ENCODE results near the gene FLNB.
"Not testable (repeated sequence)": the region's sequence is repeated elsewhere in the genome, so short reads cannot be mapped to it uniquely, and the experiment has no call there.

The FLNB gene

DNA sequence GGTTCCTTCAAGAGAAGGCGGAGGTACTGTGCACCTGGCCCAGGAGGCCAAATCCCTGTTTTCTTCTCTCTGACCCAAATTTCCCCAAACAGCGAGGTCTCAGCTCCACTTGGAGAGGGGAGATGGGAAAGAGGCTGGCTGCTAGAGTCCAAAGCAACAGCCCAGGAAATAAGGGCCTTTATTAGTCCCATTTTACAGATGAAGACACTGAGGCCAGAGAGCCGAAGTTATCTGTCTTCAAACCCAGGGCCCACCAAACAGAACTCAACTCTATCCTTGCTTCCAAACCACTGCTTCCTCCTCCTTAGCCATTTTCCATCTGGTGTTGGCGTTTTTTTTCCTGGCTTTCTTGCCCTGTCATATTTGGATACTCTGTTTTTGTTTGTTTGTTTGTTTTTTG, 22.0 kb upstream of the FLNB start:
- Mint-ChIP-seq H3K36me3 (ENCODE audit: insufficient read depth) (peaks cover 1% of the 10 kb centered on the region), H3K27me3 (no peaks in the 10 kb centered on the region), H3K9me3 (no peaks in the 10 kb centered on the region), H3K4me1 (peaks cover 20% of the 10 kb centered on the region), H3K27ac (ENCODE audit: low read depth) (no peak overlapping the region), H3K4me3 (no peak overlapping the region)
- DNase-seq (ENCODE audit: low spot score in 2 of 2) = no peak
- ATAC-seq (replicated peaks; ENCODE audit: extremely low read depth, poor library complexity, severe bottlenecking) = no peak

DNA sequence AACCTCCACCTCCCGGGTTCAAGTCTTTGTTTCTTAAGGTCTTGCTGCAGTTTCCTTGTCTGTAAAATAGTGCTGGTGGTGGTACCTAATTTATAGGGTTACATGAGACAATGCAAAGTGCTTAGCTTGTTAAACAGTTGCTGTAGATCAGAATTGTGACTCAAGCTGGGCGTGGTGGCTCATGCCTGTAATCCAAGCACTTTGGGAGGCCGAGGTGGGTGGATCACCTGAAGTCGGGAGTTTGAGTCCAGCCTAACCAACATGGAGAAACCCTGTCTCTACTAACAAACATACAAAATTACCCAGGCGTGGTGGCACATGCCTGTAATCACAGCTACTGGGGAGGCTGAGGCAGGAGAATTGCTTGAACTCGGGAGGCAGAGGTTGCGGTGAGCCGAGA, 19.0 kb upstream of the FLNB start:
- not testable (repeated sequence) for H3K36me3 Mint-ChIP-seq (ENCODE audit: insufficient read depth); H3K27me3 Mint-ChIP-seq; H3K27ac Mint-ChIP-seq (ENCODE audit: low read depth); H3K4me3 Mint-ChIP-seq; ATAC-seq (replicated peaks; ENCODE audit: extremely low read depth, poor library complexity, severe bottlenecking); H3K4me1 Mint-ChIP-seq; H3K9me3 Mint-ChIP-seq; DNase-seq (ENCODE audit: low spot score in 2 of 2)

DNA sequence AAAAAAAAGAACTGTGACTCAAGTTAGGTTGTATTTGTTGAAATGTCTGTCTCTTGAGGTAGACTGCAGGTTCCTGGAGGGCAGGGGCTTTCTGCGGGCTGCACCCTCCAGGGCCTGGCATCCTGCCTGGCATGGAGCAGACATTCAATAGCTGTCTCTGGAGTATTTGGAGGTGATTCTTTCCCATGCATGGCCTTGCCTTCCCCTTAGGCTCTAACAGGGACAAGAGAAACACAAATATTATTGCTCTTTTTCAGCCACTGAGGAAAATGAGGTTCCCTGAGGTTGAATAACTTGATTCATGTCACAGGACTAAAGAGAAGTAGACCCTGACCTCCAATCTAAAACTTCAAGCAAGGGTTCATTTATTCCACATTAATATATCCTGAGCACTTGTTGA, 18.6 kb upstream of the FLNB start:
- no peak for ATAC-seq (replicated peaks; ENCODE audit: extremely low read depth, poor library complexity, severe bottlenecking)
- DNase-seq (ENCODE audit: low spot score in 2 of 2) = no peak
- Mint-ChIP-seq H3K27me3 (no peaks in the 10 kb centered on the region), H3K4me3 (no peak overlapping the region), H3K9me3 (no peaks in the 10 kb centered on the region), H3K4me1 (no peaks in the 10 kb centered on the region), H3K27ac (ENCODE audit: low read depth) (no peak overlapping the region), H3K36me3 (ENCODE audit: insufficient read depth) (peaks cover 1% of the 10 kb centered on the region)

DNA sequence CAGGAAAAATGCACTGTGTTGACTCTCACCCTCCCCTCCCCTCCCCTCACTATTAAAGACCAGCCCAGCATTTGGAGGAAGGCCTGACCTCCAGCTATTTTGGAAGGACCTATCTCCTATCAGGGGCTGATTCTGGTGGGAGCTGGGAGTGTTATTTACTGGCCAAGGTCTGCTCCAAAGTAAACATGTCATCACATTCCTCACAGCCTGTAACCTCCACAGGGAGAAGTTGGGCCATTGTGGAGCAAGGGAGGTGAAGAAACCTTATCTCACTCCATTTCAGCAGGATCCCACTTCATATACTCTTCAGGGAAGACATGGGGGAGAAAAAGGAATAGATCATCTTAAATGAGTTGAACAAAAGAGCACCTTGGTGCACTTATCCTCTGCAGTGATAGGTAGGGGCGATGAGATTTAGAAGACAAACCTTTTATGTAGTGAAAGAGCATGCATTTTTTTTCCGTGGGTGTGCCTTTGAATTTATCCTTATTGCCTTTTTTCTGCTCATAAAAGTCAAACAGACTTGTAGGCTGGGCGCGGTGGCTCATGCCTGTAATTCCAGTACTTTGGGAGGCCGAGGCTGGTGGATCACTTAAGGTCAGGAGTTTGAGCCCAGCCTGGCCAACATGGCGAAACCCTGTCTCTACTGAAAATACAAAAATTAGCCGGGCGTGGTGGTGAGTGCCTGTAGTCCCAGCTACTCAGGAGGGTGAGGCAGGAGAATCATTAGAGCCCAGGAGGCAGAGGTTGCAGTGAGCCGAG, 15.6 kb upstream of the FLNB start:
- ATAC-seq (replicated peaks; ENCODE audit: extremely low read depth, poor library complexity, severe bottlenecking) (no peak), DNase-seq (ENCODE audit: low spot score in 2 of 2) (no peak)
- Mint-ChIP-seq H3K27ac (ENCODE audit: low read depth) (no peak overlapping the region), H3K36me3 (ENCODE audit: insufficient read depth) (no peaks in the 10 kb centered on the region), H3K4me3 (no peak overlapping the region), H3K4me1 (no peaks in the 10 kb centered on the region), H3K9me3 (no peaks in the 10 kb centered on the region), H3K27me3 (no peaks in the 10 kb centered on the region)

DNA sequence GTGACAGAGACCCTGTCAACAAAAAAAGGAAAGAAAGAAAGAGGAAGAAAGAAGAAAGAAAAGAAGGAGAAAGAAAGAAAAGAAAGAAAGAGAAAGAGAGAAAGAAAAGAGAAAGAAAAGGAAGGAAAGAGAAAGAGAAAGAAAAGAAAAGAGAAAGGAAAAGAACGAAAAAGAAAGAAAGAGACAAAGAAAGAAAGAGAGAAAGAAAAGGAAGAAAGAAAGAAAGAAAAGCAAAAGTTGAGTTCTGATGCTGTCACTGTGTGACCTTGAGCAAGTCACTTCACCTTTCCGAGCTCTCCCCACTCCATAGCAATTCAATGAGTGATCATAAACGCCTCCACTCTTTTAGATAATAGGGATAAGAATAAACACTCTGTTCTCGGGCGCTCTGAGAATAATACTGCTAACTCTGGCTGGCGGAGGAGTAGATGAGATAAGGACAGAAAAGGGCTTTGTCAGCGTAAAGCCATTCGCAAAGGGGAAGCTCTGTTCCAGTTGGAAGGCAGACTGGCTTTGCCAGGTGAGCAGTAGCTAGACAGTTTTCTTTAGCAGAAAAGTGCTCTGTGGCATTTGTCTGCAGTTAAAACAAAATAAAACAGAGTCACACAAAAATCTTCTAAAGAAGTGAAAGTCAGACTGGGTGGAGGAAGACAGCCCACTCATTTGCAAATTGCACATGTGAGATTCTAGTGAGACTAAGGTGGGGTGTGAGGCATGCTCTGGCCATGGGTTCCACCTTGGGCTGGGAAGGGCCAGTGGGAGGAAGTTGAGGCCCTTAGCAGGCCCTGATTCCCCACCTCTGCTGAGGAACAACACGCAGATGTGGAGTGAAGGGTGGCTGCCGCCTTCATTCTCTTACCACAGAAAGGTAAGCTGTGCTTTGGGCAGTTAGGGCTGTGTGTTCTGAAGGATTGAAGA, 9.6 kb upstream of the FLNB start:
- H3K36me3 Mint-ChIP-seq (ENCODE audit: insufficient read depth) = no peaks in the 10 kb centered on the region
- H3K4me3 Mint-ChIP-seq = peak overlapping the region; percentile 51
- peak; percentile 32 for ATAC-seq (replicated peaks; ENCODE audit: extremely low read depth, poor library complexity, severe bottlenecking)

DNA sequence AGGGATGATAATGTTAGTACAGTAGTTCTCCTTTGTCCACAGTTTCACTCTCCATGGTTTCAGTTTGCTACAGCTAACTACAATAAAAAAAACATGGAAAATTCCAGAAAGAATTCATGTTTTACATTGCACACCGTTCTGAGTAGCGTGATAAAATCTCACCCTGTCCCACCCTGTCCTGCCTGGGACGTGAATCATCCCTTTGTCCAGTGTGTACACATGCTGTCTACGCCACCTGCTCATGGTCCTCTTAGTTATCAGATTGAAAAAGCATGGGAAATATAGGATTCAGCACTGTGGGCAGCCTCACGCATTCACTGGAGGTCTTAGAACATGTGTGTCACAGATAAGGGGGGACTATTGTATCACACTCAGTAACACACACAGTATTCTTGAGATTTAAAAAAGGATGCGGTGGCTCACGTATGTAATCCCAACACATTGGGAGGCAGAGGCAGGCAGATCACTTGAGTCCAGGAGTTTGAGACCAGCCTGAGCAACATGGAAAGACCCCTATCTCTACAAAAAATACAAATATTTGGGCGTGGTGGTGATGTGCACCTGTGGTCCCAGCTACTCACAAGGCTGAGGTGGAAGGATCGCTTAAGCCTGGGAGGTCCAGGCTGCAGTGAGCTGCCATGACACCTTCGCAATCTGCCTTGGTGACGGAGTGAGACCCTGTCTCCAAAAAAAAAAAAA, 8.7 kb upstream of the FLNB start:
- H3K9me3 Mint-ChIP-seq = no peaks in the 10 kb centered on the region
- peaks cover 2% of the 10 kb centered on the region for H3K36me3 Mint-ChIP-seq (ENCODE audit: insufficient read depth)
- peak overlapping the region; percentile 61 for H3K27ac Mint-ChIP-seq (ENCODE audit: low read depth)
- ATAC-seq (replicated peaks; ENCODE audit: extremely low read depth, poor library complexity, severe bottlenecking) = no peak
- peaks cover 16% of the 10 kb centered on the region for H3K4me1 Mint-ChIP-seq
- H3K4me3 Mint-ChIP-seq = no peak overlapping the region
- no peaks in the 10 kb centered on the region for H3K27me3 Mint-ChIP-seq
- DNase-seq (ENCODE audit: low spot score in 2 of 2) = no peak

More for the DNA sequence above, 9.6 kb upstream of the FLNB start:
- Mint-ChIP-seq H3K27me3 (no peaks in the 10 kb centered on the region), H3K4me1 (peaks cover 16% of the 10 kb centered on the region), H3K9me3 (no peaks in the 10 kb centered on the region), H3K27ac (ENCODE audit: low read depth) (peak overlapping the region; percentile 61)
- DNase-seq (ENCODE audit: low spot score in 2 of 2) = no peak

DNA sequence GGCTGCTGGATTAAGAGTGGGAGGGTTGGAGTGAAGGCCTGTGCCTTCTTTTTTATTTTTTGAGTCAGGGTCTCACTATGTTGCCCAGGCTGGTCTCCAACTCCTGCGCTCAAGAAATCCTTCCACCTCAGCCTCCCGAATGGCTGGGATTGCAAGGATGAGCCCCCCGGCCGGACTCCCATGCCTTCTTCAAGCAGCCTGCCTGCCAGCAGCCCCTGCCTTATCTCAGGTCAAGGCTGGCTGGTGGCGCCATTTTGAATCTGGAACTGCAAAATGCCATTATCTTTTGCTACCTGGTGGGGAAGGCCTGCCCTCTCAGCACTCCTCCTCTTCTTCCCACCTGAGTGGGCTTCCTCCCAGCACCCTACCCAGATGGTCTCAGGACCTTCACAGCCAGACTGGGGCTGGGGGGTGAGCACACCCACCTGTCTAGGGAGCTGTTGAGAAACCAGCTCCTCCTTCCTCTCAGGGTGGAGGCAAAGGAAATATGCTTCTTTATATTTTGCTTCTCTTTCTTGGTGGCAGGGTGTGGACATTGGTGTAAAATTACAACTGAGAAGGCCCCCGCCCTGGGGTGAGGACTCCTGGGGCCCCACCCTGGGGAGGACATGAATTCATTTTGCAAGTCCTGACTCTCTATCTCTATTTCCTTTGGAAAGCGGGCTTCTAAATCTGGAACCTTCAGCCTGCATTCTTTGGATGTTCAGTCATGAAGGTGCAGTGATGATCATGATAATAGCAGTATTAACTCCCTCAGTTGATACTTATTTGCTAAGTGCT, 7.7 kb upstream of the FLNB start:
- Mint-ChIP-seq H3K27me3 (no peaks in the 10 kb centered on the region), H3K4me3 (no peak overlapping the region), H3K9me3 (no peaks in the 10 kb centered on the region), H3K4me1 (peaks cover 16% of the 10 kb centered on the region), H3K27ac (ENCODE audit: low read depth) (peak overlapping the region; percentile 51), H3K36me3 (ENCODE audit: insufficient read depth) (peaks cover 2% of the 10 kb centered on the region)
- DNase-seq (ENCODE audit: low spot score in 2 of 2) (no peak), ATAC-seq (replicated peaks; ENCODE audit: extremely low read depth, poor library complexity, severe bottlenecking) (no peak)

DNA sequence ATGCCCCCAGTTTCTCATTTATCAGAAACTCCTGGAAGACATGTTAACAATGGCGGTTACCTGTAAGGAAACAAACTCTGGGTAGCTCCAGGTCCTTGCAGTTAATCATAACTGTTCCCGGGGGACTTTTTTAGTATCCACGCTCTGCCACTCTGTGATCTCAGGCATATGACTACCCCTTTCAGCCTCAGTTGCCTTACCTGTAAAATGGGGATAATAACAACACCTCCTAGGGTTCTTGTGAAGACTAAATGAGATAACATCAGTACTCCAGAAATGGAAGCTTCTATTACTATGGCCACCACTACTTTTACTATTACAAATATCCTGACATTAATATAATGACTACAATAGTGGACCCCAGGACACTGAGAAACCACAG, 7.1 kb upstream of the FLNB start:
- Mint-ChIP-seq H3K4me1 (peaks cover 16% of the 10 kb centered on the region), H3K27me3 (no peaks in the 10 kb centered on the region), H3K9me3 (no peaks in the 10 kb centered on the region), H3K36me3 (ENCODE audit: insufficient read depth) (peaks cover 2% of the 10 kb centered on the region), H3K27ac (ENCODE audit: low read depth) (peak overlapping the region; percentile 51), H3K4me3 (no peak overlapping the region)
- no peak for ATAC-seq (replicated peaks; ENCODE audit: extremely low read depth, poor library complexity, severe bottlenecking)
- DNase-seq (ENCODE audit: low spot score in 2 of 2) = no peak

DNA sequence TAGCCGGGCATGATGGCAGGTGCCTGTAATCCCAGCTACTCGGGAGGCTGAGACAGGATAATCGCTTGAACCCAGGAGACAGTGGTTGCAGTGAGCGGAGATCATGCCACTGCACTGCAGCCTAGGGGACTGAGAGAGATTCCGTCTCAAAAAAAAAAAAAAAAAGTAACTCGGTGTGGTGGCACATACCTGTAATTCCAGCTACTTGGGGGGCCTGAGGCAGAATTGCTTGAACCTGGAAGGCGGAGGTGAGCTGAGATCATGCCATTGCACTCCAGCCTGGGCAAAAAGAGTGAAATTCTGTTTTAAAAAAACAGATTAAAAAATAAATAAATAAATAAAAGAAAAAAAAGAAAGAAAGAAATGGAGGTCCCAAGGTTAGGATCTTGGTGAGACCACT, 6.2 kb upstream of the FLNB start:
- peaks cover 16% of the 10 kb centered on the region for H3K4me1 Mint-ChIP-seq
- no peak overlapping the region for H3K4me3 Mint-ChIP-seq
- no peaks in the 10 kb centered on the region for H3K9me3 Mint-ChIP-seq
- ATAC-seq (replicated peaks; ENCODE audit: extremely low read depth, poor library complexity, severe bottlenecking) (no peak), DNase-seq (ENCODE audit: low spot score in 2 of 2) (no peak)
- no peaks in the 10 kb centered on the region for H3K27me3 Mint-ChIP-seq
- H3K27ac Mint-ChIP-seq (ENCODE audit: low read depth) = no peak overlapping the region
- peaks cover 2% of the 10 kb centered on the region for H3K36me3 Mint-ChIP-seq (ENCODE audit: insufficient read depth)

DNA sequence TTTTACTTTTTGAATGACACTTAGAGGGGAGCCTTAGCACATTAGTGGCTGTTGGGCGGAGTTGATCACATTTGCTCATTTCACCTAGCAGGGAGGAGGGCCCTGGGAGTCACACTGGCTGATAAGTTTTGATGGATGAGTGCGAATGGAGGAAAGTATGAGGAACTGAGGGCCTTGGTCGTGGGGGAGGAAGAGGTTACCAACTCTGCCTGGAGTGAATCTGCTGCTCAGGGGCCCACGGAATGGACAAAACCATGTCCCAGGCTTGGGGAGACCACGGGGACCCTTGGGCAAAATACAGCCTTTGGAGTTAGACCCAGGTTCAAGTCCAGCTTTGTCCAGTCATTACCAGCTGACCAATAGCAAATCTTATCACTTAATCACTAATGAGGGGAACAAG, 5.1 kb upstream of the FLNB start:
- no peak overlapping the region for H3K27ac Mint-ChIP-seq (ENCODE audit: low read depth)
- no peak overlapping the region for H3K4me3 Mint-ChIP-seq
- DNase-seq (ENCODE audit: low spot score in 2 of 2) (no peak), ATAC-seq (replicated peaks; ENCODE audit: extremely low read depth, poor library complexity, severe bottlenecking) (no peak)
- no peaks in the 10 kb centered on the region for H3K27me3 Mint-ChIP-seq
- peaks cover 2% of the 10 kb centered on the region for H3K36me3 Mint-ChIP-seq (ENCODE audit: insufficient read depth)
- H3K9me3 Mint-ChIP-seq = no peaks in the 10 kb centered on the region
- H3K4me1 Mint-ChIP-seq = peaks cover 14% of the 10 kb centered on the region

DNA sequence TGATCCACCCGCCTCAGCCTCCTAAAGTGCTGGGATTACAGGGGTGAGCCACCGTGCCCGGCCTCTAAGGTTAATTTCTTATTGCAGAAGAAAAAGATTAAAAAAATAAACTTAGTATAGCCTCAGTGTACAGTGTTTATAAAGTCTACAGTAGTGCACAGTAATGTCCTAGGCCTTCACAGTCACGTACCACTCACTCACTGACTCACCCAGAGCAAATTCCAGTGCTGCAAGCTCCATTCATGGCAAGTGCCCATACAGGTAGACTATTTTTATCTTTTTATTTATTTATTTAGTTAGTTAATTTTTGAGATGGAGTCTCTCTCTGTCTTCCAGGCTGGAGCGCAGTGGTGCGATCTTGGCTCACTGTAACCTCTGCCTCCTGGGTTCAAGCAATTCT, 3.2 kb upstream of the FLNB start:
- peaks cover 6% of the 10 kb centered on the region for H3K36me3 Mint-ChIP-seq (ENCODE audit: insufficient read depth)
- H3K27me3 Mint-ChIP-seq = no peaks in the 10 kb centered on the region
- no peak overlapping the region for H3K4me3 Mint-ChIP-seq
- H3K9me3 Mint-ChIP-seq = no peaks in the 10 kb centered on the region
- no peak overlapping the region for H3K27ac Mint-ChIP-seq (ENCODE audit: low read depth)
- DNase-seq (ENCODE audit: low spot score in 2 of 2) (no peak), ATAC-seq (replicated peaks; ENCODE audit: extremely low read depth, poor library complexity, severe bottlenecking) (no peak)
- peaks cover 9% of the 10 kb centered on the region for H3K4me1 Mint-ChIP-seq

DNA sequence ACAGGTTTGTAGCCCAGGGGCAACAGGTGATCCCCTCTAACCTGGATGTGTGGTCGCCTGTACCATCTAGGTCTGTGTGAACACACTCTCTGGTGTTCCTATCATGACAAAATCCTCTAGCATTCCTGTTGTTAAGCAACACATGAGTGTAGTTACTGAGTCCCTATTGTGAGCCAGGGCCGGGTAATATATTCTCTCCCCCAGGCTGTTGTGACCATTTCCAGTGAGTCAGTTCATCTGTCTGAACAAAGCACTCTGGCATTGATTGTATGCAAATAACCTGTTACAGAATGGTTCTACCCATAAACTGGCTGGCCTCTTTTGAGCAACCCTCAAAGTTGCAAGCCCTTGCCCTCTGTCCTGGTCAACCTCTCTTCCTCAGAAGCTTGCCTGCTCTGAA, 2.6 kb upstream of the FLNB start:
- no peak overlapping the region for H3K27ac Mint-ChIP-seq (ENCODE audit: low read depth)
- ATAC-seq (replicated peaks; ENCODE audit: extremely low read depth, poor library complexity, severe bottlenecking) (no peak), DNase-seq (ENCODE audit: low spot score in 2 of 2) (no peak)
- peaks cover 6% of the 10 kb centered on the region for H3K36me3 Mint-ChIP-seq (ENCODE audit: insufficient read depth)
- H3K27me3 Mint-ChIP-seq = no peaks in the 10 kb centered on the region
- no peak overlapping the region for H3K4me3 Mint-ChIP-seq
- no peaks in the 10 kb centered on the region for H3K9me3 Mint-ChIP-seq
- peaks cover 14% of the 10 kb centered on the region for H3K4me1 Mint-ChIP-seq

Measured in central memory CD8-positive, alpha-beta T cell (primary cell).